HG03097 (cell line): ENCODE data around the gene TP53I11.

ENCODE experiments used
- ATAC-seq: cut with Tn5 transposase; IDR thresholded peaks from one replicate; pipeline ENCODE4 v1.9.1; 2021; ENCODE audit not compliant: unreplicated experiment, low FRiP score

TP53I11 gene

DNA sequence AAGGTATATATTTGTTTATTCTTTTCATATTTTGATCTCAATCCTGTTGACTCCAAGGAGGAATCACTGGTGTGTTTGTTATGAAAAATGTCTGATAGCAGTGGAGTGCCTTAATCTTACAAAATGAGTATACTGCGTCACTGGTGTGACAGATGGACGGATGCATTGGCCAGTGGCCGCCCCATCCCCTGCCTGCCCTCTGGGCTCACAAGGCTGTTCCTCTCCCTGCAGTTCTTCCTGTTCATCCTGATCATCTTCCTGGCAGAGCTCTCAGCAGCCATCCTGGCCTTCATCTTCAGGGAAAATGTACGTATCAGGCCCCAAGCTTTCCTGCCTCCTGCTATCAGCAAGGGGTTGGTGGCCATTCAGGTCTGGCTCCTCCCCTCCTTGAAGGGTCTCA lies 32.9 kb downstream of the TP53I11 start:
- no peak for ATAC-seq

DNA sequence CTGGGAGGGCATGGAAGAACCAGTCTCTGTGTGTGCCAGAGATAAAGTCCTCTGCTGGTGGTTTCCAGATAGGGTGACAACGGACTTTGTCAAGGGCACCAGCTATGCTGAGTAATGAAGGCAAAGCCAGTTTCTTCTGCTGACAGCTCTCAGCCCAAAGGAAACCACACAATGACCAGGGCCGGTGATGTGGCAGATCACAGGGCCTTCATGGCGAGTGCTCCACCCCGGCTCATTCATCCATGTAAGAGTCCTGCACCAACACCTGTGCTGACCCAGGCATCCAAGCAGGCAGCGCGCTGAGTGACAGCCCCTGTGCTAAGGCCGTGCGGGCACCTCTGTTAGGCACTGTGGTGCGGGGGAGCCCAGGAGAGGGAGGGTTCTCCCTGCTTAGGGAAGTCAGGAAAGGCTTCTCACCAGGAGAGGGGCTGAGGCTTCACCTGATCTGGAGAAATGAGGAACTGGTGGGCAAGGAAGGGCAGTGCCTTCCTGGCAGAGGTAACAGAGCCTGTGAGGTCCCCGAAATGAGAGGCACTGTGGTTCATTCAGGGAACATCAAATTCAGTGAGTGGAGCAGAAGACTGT lies 33.8 kb downstream of the TP53I11 start:
- no peak for ATAC-seq

DNA sequence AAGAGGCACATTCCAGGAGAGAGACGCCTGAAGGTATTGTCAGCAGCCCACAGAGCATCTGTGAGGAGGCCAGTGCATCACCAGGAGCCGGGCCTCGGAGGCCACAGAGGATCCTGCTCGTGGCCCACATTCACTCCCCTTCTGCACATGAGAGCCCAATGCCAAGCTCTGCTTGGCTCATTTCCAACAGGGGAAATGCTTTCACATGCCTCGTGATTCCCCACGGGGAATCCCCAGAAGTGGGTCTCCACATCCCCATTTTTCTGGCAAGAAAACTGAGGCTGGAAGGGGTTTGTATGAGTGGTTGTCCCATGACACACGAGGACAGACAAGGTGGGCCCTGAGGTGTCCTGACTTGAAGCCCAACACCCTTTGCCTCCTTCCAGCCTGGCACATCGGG lies 34.4 kb downstream of the TP53I11 start:
- ATAC-seq = no peak

DNA sequence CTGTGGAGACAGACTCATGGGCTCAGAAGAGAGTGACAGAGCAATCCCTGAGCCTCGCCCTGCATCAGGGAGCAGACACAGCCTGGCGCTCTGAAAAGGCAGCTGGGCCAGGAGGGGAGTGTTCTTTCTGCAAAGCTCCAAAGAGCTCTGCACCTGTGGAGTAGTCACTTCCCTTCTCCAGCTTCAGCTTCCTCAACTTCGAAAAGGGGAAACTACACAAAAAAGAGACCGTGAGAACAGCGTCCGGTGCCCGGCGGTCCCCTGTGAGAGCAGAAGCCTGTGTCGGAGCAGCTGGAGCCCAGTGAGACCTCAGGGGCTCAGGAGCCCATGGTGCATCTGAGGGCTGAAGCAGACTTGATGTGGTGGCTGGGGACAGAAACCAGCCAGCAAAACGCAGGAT lies 35.1 kb downstream of the TP53I11 start:
- no peak for ATAC-seq

DNA sequence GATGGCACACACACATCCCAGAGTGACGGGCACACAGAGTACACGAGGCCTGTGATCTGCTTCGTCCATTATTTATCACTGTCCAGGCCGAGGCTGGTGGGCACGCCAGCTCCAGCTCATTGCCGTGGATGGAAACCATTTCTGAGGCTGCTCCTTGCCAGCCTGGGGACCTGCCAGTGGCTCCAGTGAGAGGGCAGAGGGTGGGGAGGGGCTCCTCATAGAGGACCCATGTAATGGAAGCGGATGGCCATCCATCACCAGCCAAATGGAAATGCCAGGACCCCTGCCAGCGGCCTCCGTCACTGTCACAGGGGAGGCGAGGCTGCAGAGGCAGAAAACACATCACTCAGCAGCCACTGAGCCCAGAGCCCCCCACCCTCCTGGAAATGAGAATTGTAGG lies 35.7 kb downstream of the TP53I11 start:
- ATAC-seq = no peak

DNA sequence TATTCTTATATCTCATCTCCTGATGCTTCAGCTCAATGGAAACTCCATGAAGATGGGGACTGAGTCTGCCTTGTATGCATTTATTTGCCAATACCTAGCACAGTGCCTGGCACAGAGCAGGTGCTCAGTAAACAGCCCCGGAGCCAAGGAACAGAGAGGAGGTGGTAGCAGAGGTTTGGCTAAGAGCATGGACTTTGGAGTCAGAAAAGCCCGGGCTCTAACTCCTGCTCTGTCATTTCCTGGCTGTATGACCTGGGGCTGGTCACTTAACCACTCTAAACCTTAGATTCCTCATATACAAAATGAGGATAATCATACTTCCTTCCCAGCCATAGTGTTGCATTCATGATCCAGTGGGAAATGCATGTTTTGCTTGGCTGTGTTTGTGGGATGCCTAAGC lies 36.6 kb downstream of the TP53I11 start:
- no peak for ATAC-seq

DNA sequence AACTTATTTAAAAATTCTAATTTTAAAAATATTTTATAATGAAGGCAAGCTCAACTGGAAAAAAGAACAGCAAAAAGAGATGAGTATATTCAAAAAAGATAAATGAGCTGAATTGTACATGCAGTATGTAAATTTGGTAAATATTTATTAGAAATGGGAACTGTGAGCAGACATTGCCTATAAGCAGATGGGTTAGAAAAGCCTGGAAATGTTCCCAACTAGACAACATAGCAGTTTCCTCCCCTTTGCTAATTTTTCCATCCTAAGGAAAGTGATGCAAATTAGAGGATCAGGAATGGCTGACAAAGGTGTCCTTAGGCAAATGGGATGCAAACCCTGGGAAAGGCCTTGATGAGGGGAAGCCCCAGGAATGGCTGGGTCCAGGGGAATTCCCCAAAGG lies 37.2 kb downstream of the TP53I11 start:
- no peak for ATAC-seq

DNA sequence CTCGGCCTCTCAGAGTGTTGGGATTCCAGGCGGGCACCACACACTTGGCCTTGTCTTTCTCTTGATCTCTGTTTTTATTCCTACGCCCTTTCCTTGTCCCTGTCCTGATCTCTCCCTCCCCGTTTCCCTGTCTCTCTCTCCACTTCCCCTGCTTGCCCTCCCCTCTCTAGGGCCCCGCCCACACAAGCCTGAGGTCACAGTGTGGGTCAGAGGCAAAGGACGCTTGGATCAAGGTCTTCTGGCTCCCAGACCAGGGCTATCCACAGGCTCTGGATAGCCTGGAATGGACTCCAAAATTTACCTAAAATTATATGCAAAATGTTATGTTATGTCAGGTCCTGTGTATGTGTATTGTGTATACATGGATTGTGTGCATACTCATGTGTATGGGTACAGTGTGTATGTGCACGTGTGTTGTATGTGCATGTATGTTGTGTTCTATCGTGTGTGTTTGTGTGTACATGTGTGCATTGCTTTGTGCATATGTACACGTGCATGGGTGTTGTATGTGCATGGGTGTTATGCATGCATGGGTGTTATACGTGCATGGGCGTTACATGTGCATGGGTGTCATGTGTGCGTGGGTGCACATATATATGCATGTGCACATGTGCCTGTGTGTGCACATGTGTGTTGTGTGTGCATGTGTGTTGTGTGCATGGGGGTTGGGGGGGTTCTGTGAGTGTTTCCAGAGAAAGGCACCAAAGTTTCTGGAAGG lies 38.3 kb downstream of the TP53I11 start:
- ATAC-seq = no peak

DNA sequence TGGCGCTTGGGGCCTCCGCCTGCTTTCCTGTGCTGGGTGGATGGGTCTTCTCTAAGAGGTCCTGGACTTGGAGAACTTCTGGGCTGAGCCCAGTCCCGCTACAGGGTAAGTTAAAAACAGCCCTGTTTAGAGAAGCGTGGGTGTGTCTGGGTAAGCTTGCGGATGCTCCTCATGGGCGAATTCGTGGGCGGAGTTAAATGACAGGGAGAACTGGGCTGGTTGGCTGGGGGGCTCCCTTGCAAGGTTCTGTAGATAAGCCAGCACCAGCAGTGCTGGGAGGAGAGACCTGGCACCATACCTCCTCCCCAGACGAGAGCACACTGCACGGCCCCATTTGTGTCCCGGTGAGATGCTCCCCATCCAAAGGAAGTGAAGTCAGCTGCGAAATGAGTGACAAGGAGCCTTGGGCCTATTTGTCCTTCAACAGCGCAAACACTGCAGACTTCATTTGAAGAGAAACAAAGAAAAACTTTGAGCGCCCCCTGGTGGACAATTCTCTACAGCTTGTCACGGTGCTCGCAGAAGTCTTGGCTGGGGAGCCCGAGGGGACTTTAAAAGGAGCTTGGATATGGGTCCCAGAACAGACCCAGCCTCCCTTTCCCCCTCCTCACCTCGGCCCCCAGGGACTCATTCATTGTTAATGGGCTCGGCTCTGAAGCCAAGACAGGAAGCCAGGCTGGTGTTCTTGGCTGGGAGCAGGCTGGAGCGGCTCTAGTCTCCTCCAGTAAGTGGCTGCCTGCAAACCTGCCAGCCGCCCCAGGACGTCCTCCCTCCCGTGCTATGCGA lies 39.5 kb downstream of the TP53I11 start:
- ATAC-seq = no peak

DNA sequence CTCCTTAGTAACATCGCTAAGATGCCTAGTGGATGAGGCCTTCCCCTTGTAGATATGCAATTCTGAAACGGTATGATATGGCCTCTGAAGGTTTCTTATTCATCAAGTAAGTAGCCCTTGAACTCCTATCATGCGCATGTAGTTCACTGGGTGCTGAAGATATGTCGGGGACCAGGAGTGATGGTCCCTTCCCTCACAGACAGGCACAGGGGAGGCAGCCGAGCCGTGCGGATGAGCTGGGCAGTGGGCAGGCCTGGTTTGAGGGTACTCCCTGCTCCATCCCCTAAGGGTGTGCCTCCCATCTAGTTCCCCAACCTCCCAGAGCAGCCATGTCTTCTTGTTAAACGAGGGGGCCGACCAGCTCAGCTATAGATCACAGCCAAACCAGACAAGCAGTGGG lies 40.1 kb downstream of the TP53I11 start:
- ATAC-seq = no peak

DNA sequence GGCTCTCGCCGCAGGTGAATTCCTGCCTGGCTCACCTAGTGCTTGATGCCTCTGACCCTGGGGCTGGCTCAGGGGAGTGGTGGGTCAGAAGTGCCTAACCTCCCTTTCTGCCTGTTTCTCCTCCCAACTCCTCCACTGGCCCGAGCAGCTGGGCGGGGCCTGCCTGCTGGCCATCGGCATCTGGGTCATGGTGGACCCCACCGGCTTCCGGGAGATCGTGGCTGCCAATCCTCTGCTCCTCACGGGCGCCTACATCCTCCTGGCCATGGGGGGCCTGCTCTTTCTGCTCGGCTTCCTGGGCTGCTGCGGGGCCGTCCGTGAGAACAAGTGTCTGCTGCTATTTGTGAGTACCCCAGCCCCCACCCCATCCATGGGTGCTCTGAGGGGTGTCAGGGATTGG lies 41.1 kb downstream of the TP53I11 start:
- ATAC-seq = no peak

DNA sequence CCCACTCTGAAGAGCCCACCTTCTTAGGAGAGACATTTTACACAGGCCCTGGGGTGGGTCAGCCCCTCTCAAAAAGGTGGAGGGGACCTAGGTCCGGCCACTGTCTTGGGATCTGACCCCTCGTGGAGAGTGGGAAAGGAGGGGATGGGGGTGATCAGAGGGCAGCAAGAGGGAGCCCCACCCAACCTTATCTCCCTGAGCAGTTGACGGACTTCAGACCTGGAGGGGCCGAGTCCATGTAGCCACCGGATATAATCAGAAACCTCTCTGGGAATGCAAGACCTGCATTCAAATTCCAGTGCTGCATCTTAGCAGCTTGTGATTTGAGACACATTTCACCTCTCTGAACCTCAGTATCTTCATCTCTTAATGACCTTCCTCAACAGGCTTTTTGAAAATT lies 44.0 kb downstream of the TP53I11 start:
- ATAC-seq = no peak

DNA sequence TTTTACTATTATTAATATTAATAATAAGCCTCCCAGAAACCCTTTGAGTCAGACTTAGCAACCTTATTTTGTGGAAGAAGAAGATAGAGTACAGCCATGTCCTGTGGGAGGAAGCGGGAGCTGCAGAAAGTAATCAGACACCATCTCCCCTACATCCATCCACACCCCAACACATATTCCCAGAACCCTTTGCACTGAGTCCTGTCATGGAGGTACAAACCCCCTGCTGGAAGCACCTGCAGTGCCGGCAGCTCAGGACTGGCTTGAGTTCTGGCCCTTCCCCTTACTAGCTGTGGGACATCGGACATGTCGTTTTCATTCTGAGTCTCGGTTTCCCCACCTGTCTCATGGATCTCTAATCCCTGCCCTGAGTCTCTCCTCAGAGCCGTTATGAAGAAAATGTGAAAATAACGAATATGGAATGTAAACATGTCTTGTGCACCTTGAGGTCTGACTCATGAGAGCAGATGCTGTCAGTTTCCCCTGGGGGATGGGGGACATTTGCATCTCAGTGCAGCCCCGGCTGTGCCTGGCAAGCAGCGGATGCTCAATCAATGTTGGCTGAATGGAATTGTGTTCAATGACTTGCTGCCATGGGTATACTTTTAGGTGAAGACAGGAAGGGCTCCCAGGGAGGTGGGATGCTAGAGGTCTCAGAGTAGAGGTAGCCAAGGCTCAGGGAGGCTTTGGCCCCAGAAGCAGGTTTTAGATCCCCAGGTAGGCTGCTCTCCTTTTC lies 45.4 kb downstream of the TP53I11 start:
- no peak for ATAC-seq

DNA sequence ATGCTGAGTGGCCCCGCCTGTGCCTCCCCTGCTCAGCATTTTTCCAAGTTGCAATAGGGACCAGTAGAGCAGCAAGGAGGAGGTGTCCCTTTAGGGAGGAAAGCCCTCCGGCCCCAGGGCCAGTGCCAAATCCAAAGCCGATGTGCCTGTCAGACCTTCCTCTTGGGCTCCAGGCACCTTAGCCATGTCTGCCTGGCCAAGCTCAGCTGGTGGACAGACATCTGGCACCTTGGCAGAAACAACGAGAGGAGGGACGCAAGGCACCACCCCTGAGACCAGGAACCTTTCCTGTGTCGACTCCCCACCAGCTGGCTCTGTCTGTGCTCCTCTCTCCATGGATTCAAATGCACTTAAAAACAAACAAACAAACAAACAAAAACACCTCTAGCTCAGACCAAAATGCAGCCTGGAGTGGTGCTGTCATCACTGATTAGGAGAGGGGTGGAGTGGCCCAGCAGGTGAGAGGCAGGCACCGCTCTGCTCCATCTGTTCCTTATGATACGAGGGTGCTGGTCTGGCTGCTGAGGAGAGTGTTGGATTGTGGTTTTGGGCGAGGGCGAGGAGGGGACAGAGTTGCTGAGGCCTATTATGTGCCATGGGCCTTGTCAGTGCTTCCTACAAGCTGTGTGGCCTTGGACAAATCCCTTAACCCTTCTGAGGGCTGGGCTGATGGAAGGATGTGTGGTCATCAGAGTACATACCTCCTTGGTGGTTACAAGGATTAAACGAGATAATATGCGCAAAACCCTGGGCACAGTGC lies 46.2 kb downstream of the TP53I11 start:
- no peak for ATAC-seq

DNA sequence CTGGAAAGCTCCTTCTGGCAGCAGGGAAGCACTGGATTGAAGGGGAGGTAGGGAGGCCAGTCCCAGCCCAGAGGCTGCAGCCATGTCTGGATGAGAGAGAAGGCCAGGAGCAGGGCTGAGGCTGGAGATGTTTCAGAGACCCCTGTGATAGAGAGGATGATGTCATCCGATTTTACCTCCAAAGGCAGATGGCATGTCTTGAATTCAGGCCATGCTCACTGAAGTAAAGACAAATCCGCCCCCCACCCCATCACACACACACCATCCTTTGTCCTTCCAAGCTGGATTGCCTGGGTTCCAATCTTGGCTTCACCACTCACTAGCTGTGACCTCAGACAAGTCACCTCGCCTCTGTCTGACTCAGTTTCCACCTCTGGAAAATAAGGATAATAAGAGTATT lies 47.2 kb downstream of the TP53I11 start:
- ATAC-seq = no peak

DNA sequence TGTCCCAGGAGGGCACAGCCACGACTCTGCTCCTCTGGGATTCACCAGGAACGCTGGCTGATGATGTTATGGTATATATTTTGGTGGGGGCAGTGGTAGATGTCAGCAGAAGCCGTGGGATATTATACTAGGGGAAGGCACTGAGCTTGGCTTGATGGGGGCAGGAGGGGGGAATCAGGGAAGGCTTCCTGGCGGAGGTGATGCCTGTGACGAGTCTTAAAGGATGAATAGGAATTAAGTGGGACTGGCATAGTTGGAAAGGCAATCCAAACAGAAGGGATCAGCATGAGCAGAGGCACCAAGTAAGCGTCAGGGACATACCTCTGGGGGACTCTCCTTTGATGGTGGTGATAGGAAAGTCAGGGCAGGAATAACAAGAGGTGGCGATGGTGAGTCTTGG lies 47.6 kb downstream of the TP53I11 start:
- no peak for ATAC-seq

DNA sequence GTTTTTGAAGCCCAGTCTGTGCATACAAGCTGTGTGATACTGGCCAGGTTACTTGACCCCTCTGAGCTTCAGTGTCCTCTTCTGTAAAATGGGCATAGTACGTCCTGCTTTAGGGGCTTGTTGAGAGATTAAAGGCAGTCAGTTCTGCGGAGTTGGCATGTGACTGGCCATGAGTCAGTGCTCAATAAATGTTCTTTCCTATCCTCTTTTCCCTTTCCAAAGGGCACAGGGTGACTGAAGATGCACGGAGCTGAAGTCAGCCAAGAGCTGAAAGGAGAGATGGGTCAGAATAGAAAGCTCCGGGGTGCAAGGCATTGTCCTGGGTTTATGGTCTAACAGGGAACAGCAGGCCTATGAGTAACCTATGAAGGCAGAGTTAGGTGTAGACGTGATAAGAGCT lies 48.9 kb downstream of the TP53I11 start:
- ATAC-seq = no peak

DNA sequence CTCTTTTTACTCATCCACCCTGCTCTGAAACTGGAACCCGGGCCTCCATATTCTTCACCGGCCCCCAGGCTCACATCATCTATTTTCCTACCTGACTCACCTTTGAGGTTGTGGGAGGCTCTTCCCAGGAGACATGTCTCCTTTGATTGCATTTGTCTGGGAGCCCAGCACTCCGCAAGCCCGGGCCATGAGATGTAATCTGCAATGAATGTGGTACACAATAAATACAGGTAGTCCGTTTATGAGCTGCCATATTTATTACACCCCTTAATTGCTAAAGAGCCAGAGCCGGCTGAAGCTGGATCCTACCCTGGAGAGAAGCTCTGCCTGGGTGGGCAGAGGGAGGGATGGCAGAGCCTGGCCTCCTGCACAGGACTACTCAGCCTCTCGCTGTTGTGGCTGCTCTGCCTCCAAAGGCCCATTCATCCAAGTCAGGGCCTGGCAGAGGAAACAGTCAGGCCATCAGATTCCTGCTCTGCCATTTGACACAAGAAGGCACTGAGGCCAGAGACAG lies 49.5 kb downstream of the TP53I11 start:
- no peak for ATAC-seq

DNA sequence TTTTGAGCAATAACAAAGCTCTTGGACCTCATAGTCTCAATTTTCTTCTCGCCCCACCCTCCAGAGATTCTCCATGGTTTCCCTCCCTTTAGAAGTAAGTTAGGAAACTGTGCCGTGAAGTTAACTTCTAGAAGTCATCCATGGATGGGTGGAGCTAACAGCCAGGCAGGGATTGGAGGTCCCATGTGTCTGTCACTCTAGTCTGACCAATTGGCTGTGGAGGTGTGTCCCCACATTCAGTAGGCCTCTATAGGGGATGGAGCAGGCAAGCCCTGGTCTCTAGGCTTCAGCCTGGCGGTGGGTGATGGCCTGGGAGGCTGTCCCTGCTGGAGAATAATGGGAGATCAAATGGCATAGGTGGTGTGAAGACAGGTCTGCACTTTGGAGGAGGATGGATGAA lies 50.7 kb downstream of the TP53I11 start:
- ATAC-seq = no peak

DNA sequence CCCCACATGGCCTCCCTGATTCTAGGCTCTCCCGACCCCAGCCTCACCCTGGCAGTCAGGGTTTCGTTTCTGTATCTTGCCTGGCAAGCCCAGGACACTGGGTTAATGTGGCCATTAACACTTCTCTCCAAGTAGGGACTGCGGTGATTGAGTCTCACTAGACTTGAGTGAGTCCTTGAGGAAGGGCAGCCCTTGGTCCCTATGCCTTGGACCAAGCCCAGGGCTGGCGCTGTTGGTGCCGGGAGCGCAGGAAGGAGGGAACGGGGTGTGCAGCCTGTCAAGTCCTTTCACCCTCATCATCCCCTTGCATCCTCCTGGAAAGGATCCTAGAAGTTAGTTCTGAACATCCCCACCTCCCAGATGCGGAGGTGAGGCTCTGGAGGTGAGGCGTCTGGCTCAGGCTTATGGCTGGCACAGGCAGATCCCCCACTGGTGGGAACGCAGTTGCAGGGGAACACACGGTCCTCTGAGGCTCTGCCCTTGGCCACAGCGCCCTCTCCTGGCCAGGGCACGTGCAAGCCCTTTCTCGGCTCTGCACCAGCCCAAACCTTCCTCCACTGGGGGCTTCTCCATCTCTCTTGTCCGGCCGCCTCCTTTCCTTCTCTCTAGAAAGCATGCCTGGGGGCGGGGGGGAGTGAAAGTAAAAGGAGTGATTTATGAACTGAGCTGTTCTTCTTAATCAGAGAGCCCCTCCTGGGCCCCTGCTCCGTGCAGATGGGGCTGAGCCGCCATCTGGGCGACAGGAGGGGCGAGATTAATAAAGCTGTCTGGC lies 56.7 kb downstream of the TP53I11 start:
- ATAC-seq = no peak
